Measurements from ENCODE around the gene ZNF628.
A peak's percentile ranks its signal among the peaks of the same experiment; 100 is the strongest.

Gene ZNF628

GRCh38 chr19:55498246-55498840, 21.9 kb downstream of the ZNF628 start:
- no peak overlapping the region for H3K9ac ChIP-seq (ENCODE audit: low read depth, low read length)
- H3K4me3 ChIP-seq (ENCODE audit: low read depth in 1 of 2, low read length in 2 of 2), result no peak overlapping the region
- H3K27me3 ChIP-seq (ENCODE audit: insufficient read depth, low read length, poor library complexity), result no peaks in the 10 kb centered on the region
- no peak overlapping the region for H2AFZ ChIP-seq (ENCODE audit: low read depth, low read length)
- no peaks in the 10 kb centered on the region; the same call in 1 of the 2 replicates for H4K20me1 ChIP-seq (ENCODE audit: insufficient read depth, low read length)
- H3K4me2 ChIP-seq (ENCODE audit: insufficient read depth, low read length), result no peak overlapping the region
- H3K27ac ChIP-seq (ENCODE audit: low read length), result no peak overlapping the region
- H3K36me3 ChIP-seq (ENCODE audit: insufficient read depth, low read length), result no peaks in the 10 kb centered on the region; the same call in 1 of the 2 replicates
- DNase-seq, result no peak
- H3K4me1 ChIP-seq (ENCODE audit: insufficient read depth, low read length), result peaks cover 13% of the 10 kb centered on the region
- no peaks in the 10 kb centered on the region; the same call in 1 of the 2 replicates for H3K79me2 ChIP-seq (ENCODE audit: insufficient read depth, low read length)
- no peak for TF ChIP-seq CTCF (IDR thresholded peaks at IDR 0.05; ENCODE audit: borderline replicate concordance, extremely low read depth, low read length, poor library complexity, severe bottlenecking)
- no peak for TF ChIP-seq EZH2 (IDR thresholded peaks at IDR 0.05; ENCODE audit: borderline replicate concordance, low read depth, low read length, severe bottlenecking)
- peaks cover 3% of the 10 kb centered on the region for H3K9me3 ChIP-seq (ENCODE audit: insufficient read depth, low read length, severe bottlenecking)
- no peak for ATAC-seq (ENCODE audit: insufficient read depth, low read depth)

GRCh38 chr19:55500368-55500952, 24.0 kb downstream of the ZNF628 start:
- H3K36me3 ChIP-seq (ENCODE audit: insufficient read depth, low read length), result no peaks in the 10 kb centered on the region; the same call in 1 of the 2 replicates
- H4K20me1 ChIP-seq (ENCODE audit: insufficient read depth, low read length), result no peaks in the 10 kb centered on the region
- H3K27me3 ChIP-seq (ENCODE audit: insufficient read depth, low read length, poor library complexity), result no peaks in the 10 kb centered on the region
- no peak overlapping the region for H3K27ac ChIP-seq (ENCODE audit: low read length)
- H3K9me3 ChIP-seq (ENCODE audit: insufficient read depth, low read length, severe bottlenecking), result peaks cover 3% of the 10 kb centered on the region
- TF ChIP-seq EZH2 (IDR thresholded peaks at IDR 0.05; ENCODE audit: borderline replicate concordance, low read depth, low read length, severe bottlenecking) (no peak), CTCF (IDR thresholded peaks at IDR 0.05; ENCODE audit: borderline replicate concordance, extremely low read depth, low read length, poor library complexity, severe bottlenecking) (no peak)
- DNase-seq, result no peak
- no peak overlapping the region for H2AFZ ChIP-seq (ENCODE audit: low read depth, low read length)
- H3K4me3 ChIP-seq (ENCODE audit: low read depth in 1 of 2, low read length in 2 of 2), result no peak overlapping the region
- no peak overlapping the region for H3K9ac ChIP-seq (ENCODE audit: low read depth, low read length)
- H3K4me2 ChIP-seq (ENCODE audit: insufficient read depth, low read length), result no peak overlapping the region
- no peak for ATAC-seq (ENCODE audit: insufficient read depth, low read depth)
- H3K4me1 ChIP-seq (ENCODE audit: insufficient read depth, low read length), result peaks cover 27% of the 10 kb centered on the region
- H3K79me2 ChIP-seq (ENCODE audit: insufficient read depth, low read length), result no peaks in the 10 kb centered on the region; the same call in 1 of the 2 replicates

- Histone ChIP-seq H3K4me1 (ENCODE audit: insufficient read depth, low read length) (peaks cover 27% of the 10 kb centered on the region), H3K27ac (ENCODE audit: low read length) (no peak overlapping the region), H3K9me3 (ENCODE audit: insufficient read depth, low read length, severe bottlenecking) (peaks cover 3% of the 10 kb centered on the region), H3K4me2 (ENCODE audit: insufficient read depth, low read length) (peak overlapping the region; percentile 12; the same call in 1 of the 2 replicates), H3K27me3 (ENCODE audit: insufficient read depth, low read length, poor library complexity) (no peaks in the 10 kb centered on the region), H3K9ac (ENCODE audit: low read depth, low read length) (no peak overlapping the region), H3K79me2 (ENCODE audit: insufficient read depth, low read length) (no peaks in the 10 kb centered on the region; the same call in 1 of the 2 replicates), H3K36me3 (ENCODE audit: insufficient read depth, low read length) (no peaks in the 10 kb centered on the region; the same call in 1 of the 2 replicates), H2AFZ (ENCODE audit: low read depth, low read length) (no peak overlapping the region), H3K4me3 (ENCODE audit: low read depth in 1 of 2, low read length in 2 of 2) (no peak overlapping the region), H4K20me1 (ENCODE audit: insufficient read depth, low read length) (no peaks in the 10 kb centered on the region)
- no peak for TF ChIP-seq CTCF (IDR thresholded peaks at IDR 0.05; ENCODE audit: borderline replicate concordance, extremely low read depth, low read length, poor library complexity, severe bottlenecking)
- DNase-seq (no peak), ATAC-seq (ENCODE audit: insufficient read depth, low read depth) (no peak)
These were observed 26.0 kb downstream of the ZNF628 start for GRCh38 chr19:55502197-55502952.

Data from DND-41 (cell line).